GM12892 (cell line): ENCODE measurements around the gene UBL7.

Experiments used
- POLR2A ChIP-seq: IDR thresholded peaks from 2 replicates; pipeline ENCODE4 v1.6.1; 2011; ENCODE audit warnings: low read depth, low read length, control low read depth
- POLR2AphosphoS5 ChIP-seq: IDR thresholded peaks from 2 replicates; pipeline ENCODE4 v1.6.1; 2011; ENCODE audit warnings: low read depth, low read length, control low read depth
- TAF1 ChIP-seq: IDR thresholded peaks from 2 replicates; pipeline ENCODE4 v1.6.1; 2011; ENCODE audit warnings: low read depth, mild to moderate bottlenecking, control low read depth, low read length, borderline replicate concordance

DNA sequence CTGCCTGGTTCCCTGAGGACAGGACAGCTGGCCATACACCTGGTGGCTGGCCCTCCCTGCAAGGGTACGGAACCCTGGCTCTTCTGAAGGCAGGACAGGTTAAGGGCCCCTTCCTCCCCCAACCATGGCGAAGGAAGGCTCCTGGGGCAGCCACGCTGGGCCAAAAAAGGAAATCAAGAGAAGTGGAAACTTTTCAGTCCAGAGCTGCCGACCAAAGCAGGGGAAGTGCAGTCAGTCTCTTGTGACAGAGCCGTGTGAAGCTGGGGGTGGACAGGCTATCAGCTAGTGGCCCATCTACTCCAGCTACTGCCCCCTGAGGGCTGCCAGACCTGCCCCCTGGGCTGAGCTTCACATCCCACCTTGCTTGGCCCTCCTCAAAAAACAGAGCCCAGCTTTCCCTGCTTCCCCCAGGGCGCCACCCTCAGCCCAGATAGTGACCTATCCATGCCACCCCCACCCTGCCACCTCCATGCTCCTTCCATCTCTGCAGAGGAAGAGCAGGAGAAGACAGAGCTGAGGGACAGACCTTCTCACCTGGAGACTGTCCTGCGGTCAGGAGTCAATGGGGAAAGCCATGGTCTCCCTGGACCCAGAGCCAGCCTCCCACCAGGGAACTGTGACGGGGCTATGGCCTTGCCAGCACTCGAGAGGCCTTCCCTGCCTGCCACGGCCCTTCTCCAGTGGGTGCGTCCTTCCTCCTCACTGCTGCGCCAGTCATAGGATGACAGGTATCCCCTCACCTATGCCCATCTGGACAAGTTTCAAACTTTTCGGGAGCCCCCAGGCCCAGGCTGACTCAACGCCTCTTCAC lies 31.8 kb downstream of the UBL7 start:
- no peak for TF ChIP-seq TAF1
- TF ChIP-seq POLR2AphosphoS5, result no peak; the same call in 1 of the 2 replicates
- TF ChIP-seq POLR2A, result no peak
